ENCODE measurements around the gene NOTCH3.
A peak's percentile ranks its signal among the peaks of the same experiment; 100 is the strongest.

NOTCH3 gene

GRCh38 chr19:15235781-15236180 lies 35.0 kb upstream of the NOTCH3 start:
- no peak for DNase-seq

GRCh38 chr19:15234431-15235130 lies 33.8 kb upstream of the NOTCH3 start:
- DNase-seq = no peak

GRCh38 chr19:15231271-15231670 lies 30.5 kb upstream of the NOTCH3 start:
- no peak for DNase-seq

GRCh38 chr19:15227261-15227660 lies 26.5 kb upstream of the NOTCH3 start:
- no peak for DNase-seq

GRCh38 chr19:15225760-15226159 lies 25.0 kb upstream of the NOTCH3 start:
- no peak for DNase-seq

- DNase-seq = no peak
Observed at GRCh38 chr19:15223649-15224361, 23.0 kb upstream of the NOTCH3 start.

- peak; percentile 55 for DNase-seq
Observed at GRCh38 chr19:15222738-15223648, 22.2 kb upstream of the NOTCH3 start.

- DNase-seq = no peak
Observed at GRCh38 chr19:15220833-15221232, 20.0 kb upstream of the NOTCH3 start.

- DNase-seq = no peak
Observed at GRCh38 chr19:15218501-15218900, 17.7 kb upstream of the NOTCH3 start.

- DNase-seq = no peak
Observed at GRCh38 chr19:15216363-15216762, 15.6 kb upstream of the NOTCH3 start.

GRCh38 chr19:15213715-15214381 lies 13.1 kb upstream of the NOTCH3 start:
- no peak for DNase-seq

- DNase-seq = no peak
Observed at GRCh38 chr19:15212711-15213110, 11.9 kb upstream of the NOTCH3 start.

- no peak for DNase-seq
Observed at GRCh38 chr19:15210323-15210781, 9.6 kb upstream of the NOTCH3 start.

GRCh38 chr19:15201374-15202023 lies 704 bp upstream of the NOTCH3 start:
- DNase-seq = no peak

GRCh38 chr19:15199661-15200552 lies 888 bp downstream of the NOTCH3 start:
- DNase-seq = no peak

- DNase-seq = no peak
Observed at GRCh38 chr19:15198951-15199660, 1.7 kb downstream of the NOTCH3 start.

- DNase-seq = no peak
Observed at GRCh38 chr19:15197942-15198341, 2.9 kb downstream of the NOTCH3 start.

- DNase-seq = no peak
Observed at GRCh38 chr19:15197275-15197941, 3.4 kb downstream of the NOTCH3 start.

GRCh38 chr19:15196360-15197005 lies 4.3 kb downstream of the NOTCH3 start:
- DNase-seq = no peak

Data from activated effector memory CD4-positive, alpha-beta T cell treated with Interleukin-2 at 50 U/mL for 16 hours (primary cell).